Vagina (tissue), 2 donors: Measurements from ENCODE around the gene LEMD2. TPM values are rescaled to one million over a fixed set of nuclear protein-coding genes. Genes with fewer than 3 reads are reported as not detected.

ENCODE experiments used
- DNase-seq, 2 donors: peaks; one replicate each; pipeline ENCODE4 v3.0.0-alpha.2; 2017; ENCODE audit errors: extremely low spot score in 2 of 2
- H3K27ac ChIP-seq: fragments of 200-600 bp; sonication (generic); one replicate; pipeline ENCODE4 v1.5.1; 2019
- H3K27me3 ChIP-seq: fragments of 200-600 bp; sonication (generic); one replicate; pipeline ENCODE4 v1.5.1; 2019
- H3K36me3 ChIP-seq, 2 donors: fragments of 200-600 bp; sonication (generic); one replicate each; pipeline ENCODE4 v1.5.1; 2017 to 2019
- H3K4me1 ChIP-seq: fragments of 200-600 bp; sonication (generic); one replicate; pipeline ENCODE4 v1.5.1; 2019
- H3K4me3 ChIP-seq, 2 donors: fragments of 200-600 bp; sonication (generic); 1 replicate in 1 of 2; 2 replicates in 1 of 2; pipeline ENCODE4 v1.5.1; 2016 to 2019
- H3K9me3 ChIP-seq: fragments of 200-600 bp; sonication (generic); one replicate; pipeline ENCODE4 v1.5.1; 2019
- POLR2A ChIP-seq, 2 donors: fragments of 450-650 bp; IDR thresholded peaks; one replicate each; pipeline ENCODE4 v1.6.1; 2017; ENCODE audit warnings: antibody characterized with exemption in 2 of 2, mild to moderate bottlenecking in 2 of 2, moderate library complexity in 2 of 2
- POLR2AphosphoS5 ChIP-seq, 2 donors: sonication (generic); formaldehyde crosslinking; IDR thresholded peaks; one replicate each; pipeline ENCODE4 v1.9.0; 2017; ENCODE audit warnings: antibody characterized with exemption in 2 of 2, mild to moderate bottlenecking in 2 of 2, low read depth in 1 of 2; ENCODE audit not compliant: insufficient read depth in 1 of 2
- intact Hi-C: fragments of 100-400 bp; cut with DNase I; formaldehyde crosslinking; loops from one replicate; pipeline ENCODE4 v1.15.1; 2023
- total RNA-seq: library from RNA; depleted of rRNA; stranded (reverse); fragments of >200 nt; gene quantifications from one replicate; pipeline ENCODE4 v1.2.3, GENCODE V29; 2016
- TF ChIP-seq, protein P1 (sequence below), 3 experiments: fragments of 450-650 bp in 2 of 3; fragments of 200-600 bp in 1 of 3; sonication (generic) in 1 of 3; IDR thresholded peaks; one replicate each; pipeline ENCODE4 v1.5.1; 2017 to 2019; ENCODE audit warnings: antibody characterized with exemption in 3 of 3, mild to moderate bottlenecking in 2 of 3, moderate library complexity in 2 of 3

LEMD2 gene
- total RNA-seq, 1 donor from 2014 or later: 55.5 TPM

DNA sequence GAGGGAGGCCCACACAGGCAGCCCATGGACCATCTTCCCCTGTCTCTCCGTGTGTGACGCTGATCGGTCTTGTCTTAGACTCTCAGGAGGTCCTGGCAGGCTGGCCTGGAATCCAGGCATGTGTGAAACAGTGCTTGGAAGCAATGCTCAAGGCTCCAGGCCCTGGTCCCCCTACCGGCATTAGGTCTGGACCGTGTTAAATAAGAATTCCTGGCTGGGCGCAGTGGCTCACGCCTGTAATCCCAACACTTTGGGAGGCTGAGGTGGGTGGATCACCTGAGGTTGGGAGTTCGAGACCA lies 55.3 kb downstream of the LEMD2 start:
- Histone ChIP-seq H3K27me3 (no peaks in the 10 kb centered on the region), H3K4me3 (no peak overlapping the region), H3K36me3 (no peaks in the 10 kb centered on the region), H3K27ac (no peak overlapping the region), H3K9me3 (no peaks in the 10 kb centered on the region), H3K4me1 (no peaks in the 10 kb centered on the region)
- DNase-seq: no peak
- intact Hi-C loops: no loop called here
- TF ChIP-seq, protein P1, sequence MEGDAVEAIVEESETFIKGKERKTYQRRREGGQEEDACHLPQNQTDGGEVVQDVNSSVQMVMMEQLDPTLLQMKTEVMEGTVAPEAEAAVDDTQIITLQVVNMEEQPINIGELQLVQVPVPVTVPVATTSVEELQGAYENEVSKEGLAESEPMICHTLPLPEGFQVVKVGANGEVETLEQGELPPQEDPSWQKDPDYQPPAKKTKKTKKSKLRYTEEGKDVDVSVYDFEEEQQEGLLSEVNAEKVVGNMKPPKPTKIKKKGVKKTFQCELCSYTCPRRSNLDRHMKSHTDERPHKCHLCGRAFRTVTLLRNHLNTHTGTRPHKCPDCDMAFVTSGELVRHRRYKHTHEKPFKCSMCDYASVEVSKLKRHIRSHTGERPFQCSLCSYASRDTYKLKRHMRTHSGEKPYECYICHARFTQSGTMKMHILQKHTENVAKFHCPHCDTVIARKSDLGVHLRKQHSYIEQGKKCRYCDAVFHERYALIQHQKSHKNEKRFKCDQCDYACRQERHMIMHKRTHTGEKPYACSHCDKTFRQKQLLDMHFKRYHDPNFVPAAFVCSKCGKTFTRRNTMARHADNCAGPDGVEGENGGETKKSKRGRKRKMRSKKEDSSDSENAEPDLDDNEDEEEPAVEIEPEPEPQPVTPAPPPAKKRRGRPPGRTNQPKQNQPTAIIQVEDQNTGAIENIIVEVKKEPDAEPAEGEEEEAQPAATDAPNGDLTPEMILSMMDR (IDR thresholded peaks at IDR 0.05): no peak
- TF ChIP-seq POLR2A (IDR thresholded peaks at IDR 0.05) (no peak), POLR2AphosphoS5 (IDR thresholded peaks at IDR 0.05; ENCODE audit: insufficient read depth in 1 of 2, low read depth in 1 of 2) (no peak)

DNA sequence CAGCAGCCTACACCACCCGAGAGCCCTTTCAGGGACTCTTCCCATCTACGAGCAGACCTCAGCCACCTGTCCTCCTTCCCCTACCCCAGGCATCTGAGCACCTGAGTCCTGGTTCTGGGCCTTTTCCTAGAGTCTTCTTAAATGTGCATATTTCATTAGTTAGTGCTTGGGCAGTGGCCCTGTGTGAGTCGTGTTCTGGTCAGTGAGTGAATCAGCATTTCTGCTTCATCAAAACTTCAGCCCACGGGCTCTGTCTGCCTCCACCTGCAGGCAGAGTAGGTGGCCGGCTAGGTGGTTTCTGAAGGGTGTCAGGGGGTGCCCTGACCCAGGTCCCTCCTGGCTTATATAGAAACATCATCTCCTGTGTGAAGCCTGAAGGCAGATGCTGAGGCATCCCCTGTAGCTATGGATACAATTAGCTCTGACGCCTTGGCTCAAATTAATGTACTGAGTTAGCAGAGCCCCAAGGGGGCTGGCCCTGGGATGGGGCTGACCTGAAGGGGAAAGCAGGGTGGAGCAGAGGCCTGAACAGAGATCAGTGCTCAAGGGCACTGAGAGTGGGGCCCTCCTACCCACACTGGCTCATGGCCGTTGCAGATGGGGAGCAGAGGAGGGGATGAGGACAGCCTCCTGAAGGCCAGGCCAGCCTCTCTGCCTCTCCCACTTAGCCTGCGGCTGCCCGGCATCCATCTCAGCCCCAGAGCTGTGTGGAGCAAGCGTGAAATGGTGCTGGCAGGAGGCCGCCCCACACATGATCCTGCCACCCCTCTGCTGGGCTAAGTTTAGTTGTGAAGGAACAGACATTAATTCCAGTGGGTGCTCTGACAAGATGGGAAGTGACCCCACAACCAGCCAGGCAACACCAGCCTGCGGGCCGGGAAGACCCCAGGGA lies 55.9 kb downstream of the LEMD2 start:
- Histone ChIP-seq H3K4me3 (no peak overlapping the region), H3K9me3 (no peaks in the 10 kb centered on the region), H3K36me3 (no peaks in the 10 kb centered on the region), H3K27me3 (no peaks in the 10 kb centered on the region), H3K4me1 (no peaks in the 10 kb centered on the region), H3K27ac (no peak overlapping the region)
- intact Hi-C loops: no loop called here
- TF ChIP-seq, protein P1 (IDR thresholded peaks at IDR 0.05): no peak
- TF ChIP-seq POLR2AphosphoS5 (IDR thresholded peaks at IDR 0.05; ENCODE audit: insufficient read depth in 1 of 2, low read depth in 1 of 2): no peak
- no peak for TF ChIP-seq POLR2A (IDR thresholded peaks at IDR 0.05)
- DNase-seq: no peak

DNA sequence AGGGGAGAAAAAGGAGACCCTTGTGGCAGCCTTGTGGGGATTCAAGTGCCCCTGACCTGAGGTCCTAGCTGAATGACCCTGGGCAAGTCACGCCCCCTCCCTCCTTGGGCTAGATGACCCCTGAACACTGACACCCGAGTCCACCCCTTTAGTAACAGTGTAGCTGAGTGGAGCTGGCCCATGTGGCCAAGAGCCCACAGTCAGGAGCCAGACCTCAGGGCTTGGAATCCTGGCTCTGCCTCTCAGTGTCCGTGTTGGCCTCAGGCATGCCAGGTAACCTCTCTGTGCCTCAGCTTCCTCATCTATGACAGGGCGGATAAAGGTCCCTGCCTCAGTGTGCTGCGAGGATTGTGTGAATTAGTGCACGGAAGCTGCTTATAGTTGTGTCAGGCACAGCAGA lies 56.5 kb downstream of the LEMD2 start:
- intact Hi-C loops: no loop called here
- H3K4me3 ChIP-seq: no peak overlapping the region
- TF ChIP-seq, protein P1 (IDR thresholded peaks at IDR 0.05): no peak
- TF ChIP-seq POLR2A (IDR thresholded peaks at IDR 0.05): no peak
- TF ChIP-seq POLR2AphosphoS5 (IDR thresholded peaks at IDR 0.05; ENCODE audit: insufficient read depth in 1 of 2, low read depth in 1 of 2): no peak
- no peak overlapping the region for H3K27ac ChIP-seq
- no peak for DNase-seq
- H3K9me3 ChIP-seq: no peaks in the 10 kb centered on the region
- H3K36me3 ChIP-seq: no peaks in the 10 kb centered on the region
- H3K4me1 ChIP-seq: no peaks in the 10 kb centered on the region
- no peaks in the 10 kb centered on the region for H3K27me3 ChIP-seq

DNA sequence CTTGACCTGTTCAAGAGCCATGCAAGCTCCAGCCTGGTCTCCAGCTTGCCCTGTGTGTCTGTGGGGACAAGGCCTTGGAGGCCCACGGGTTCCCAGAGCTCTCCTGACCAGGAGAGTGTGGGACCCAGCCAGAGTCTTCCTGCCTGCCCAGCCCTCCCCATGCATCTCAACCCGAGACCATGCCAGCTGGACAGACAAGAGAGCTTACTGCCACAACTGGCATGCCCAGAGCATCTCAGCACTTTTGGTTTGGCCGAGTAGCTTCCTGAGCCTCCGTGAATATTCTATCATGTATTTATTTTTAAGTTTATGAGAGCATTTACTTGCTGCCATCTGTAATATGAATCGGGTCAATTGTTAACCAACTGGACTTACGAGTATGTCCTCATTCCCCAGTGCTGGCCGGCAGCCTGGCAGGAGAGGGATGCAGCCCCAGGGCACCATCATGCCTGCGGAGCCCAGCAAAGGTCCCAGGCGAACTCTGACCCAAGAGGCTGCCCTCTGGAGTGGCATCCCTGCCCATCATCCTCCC lies 57.1 kb downstream of the LEMD2 start:
- Histone ChIP-seq H3K36me3 (no peaks in the 10 kb centered on the region), H3K4me3 (no peak overlapping the region), H3K4me1 (no peaks in the 10 kb centered on the region), H3K9me3 (no peaks in the 10 kb centered on the region), H3K27me3 (no peaks in the 10 kb centered on the region), H3K27ac (no peak overlapping the region)
- TF ChIP-seq POLR2A (IDR thresholded peaks at IDR 0.05) (no peak), POLR2AphosphoS5 (IDR thresholded peaks at IDR 0.05; ENCODE audit: insufficient read depth in 1 of 2, low read depth in 1 of 2) (no peak)
- TF ChIP-seq, protein P1 (IDR thresholded peaks at IDR 0.05): no peak
- DNase-seq: no peak
- intact Hi-C loops: no loop called here

DNA sequence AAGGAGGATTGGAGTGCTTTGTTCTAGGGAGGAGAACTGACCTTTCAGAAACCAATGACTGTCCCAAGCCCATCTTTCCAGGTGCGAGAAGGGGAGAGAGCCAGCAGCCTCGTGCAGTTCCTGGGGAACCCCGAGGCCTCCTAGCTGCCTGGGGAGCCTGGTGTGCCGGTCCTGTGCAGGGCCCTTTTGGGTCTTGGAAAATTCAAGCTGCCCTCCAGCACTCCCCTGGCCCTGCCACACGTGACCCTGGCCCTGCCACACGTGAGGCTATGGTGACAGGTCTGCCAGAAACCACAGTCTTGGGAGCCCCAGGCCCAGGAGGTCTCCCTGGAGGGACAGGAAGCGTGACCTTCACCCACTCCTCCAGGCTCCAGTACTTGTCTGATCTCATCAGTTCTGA lies 57.9 kb downstream of the LEMD2 start:
- H3K27ac ChIP-seq: no peak overlapping the region
- H3K4me3 ChIP-seq: no peak overlapping the region
- no peaks in the 10 kb centered on the region for H3K36me3 ChIP-seq
- intact Hi-C loops: no loop called here
- H3K9me3 ChIP-seq: no peaks in the 10 kb centered on the region
- DNase-seq: no peak
- TF ChIP-seq POLR2AphosphoS5 (IDR thresholded peaks at IDR 0.05; ENCODE audit: insufficient read depth in 1 of 2, low read depth in 1 of 2) (no peak), POLR2A (IDR thresholded peaks at IDR 0.05) (no peak)
- TF ChIP-seq, protein P1 (IDR thresholded peaks at IDR 0.05): no peak
- no peaks in the 10 kb centered on the region for H3K27me3 ChIP-seq
- H3K4me1 ChIP-seq: no peaks in the 10 kb centered on the region
